Measurements from ENCODE around the gene AIF1.

AIF1 gene

DNA sequence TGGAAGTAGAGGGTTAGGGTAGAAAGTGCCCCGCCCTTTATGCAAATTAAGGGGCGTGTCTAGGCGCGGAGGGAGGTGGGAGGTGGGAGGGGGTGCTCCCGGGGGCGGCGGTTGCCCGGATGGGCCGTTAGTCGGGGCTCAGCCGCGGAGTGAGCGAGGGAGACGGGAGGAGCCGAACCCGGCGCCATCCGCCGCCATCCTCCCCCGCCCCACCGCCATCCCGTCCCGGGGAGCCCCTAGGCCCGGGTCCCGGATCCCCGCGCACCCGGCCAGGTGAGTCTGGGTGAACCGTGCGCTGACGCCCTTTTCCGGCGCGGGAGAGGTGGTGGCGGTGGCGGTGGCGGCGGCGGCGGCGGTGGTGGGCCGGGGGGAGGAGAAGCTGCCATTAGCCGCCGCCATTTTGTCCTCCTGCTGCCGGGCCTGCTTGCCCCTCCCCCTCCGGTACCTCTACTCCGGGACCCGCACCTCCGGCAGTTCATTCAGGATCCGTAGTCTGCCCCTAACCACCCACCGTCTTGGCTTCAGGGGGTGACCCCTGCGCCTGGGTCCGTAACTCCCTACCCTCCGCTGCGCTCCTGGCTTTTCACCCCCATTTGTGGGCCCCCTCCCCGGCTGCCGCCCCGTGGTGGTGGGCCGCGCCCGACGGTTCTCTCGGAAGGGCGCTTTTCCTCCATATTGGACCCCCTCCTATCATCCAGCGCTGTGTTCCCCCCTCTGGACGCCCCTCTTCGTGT lies 5.7 kb downstream of the AIF1 start, which contains the start of gene PRRC2A:
PRRC2A (plus strand) TSS at position 130 of the 734 bp plus-strand sequence. CDS start 2,075 bp downstream, outside the sequence.
- DNase-seq (ENCODE audit: low read depth): no peak

GRCh38 chr6:31621320-31621939 lies 6.4 kb downstream of the AIF1 start:
- no peak for DNase-seq (ENCODE audit: low read depth)

DNA sequence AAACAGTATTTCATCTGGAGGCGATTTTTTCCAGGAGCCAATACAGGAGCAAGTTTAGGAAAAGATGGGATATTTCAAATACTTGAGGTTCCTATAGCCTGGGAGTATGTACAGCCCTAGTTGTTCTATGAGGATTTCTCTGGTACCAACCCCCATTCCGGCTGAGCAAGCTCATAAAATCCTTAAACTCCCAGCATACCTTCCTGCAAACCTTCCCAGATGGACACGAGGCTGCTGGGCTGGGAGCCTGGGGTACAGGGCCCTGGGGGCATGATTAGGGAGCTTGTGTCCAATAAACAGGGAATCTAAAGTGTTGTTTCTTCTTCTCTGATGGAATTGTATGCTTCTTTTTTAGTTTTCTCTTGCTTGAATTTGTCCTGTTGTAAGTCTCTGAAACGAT lies 7.0 kb downstream of the AIF1 start:
- DNase-seq (ENCODE audit: low read depth): no peak

- no peak for DNase-seq (ENCODE audit: low read depth)
Observed at GRCh38 chr6:31622684-31623091, 7.7 kb downstream of the AIF1 start.

- no peak for DNase-seq (ENCODE audit: low read depth)
Observed at GRCh38 chr6:31624070-31624469, 9.0 kb downstream of the AIF1 start.

- no peak for DNase-seq (ENCODE audit: low read depth)
Observed at GRCh38 chr6:31626952-31627351, 11.9 kb downstream of the AIF1 start.

DNA sequence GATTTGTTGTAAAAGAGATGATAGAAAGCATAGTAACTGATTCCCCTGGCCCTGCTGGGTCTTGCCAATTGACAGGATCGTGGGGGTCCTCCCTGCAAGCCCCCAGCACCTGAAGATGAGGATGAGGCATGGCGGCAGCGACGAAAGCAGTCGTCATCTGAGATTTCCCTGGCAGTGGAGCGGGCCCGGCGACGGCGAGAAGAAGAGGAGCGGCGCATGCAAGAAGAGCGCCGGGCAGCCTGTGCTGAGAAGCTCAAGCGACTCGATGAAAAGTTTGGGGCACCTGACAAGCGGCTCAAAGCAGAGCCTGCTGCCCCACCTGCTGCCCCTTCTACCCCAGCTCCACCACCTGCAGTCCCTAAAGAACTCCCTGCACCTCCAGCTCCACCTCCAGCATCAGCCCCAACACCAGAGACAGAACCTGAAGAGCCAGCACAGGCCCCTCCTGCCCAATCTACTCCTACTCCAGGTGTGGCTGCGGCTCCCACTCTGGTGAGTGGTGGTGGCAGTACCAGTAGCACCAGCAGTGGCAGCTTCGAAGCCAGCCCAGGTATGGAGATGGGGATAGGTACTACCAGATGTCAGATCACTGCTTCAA lies 12.8 kb downstream of the AIF1 start:
- no peak for DNase-seq (ENCODE audit: low read depth)

DNA sequence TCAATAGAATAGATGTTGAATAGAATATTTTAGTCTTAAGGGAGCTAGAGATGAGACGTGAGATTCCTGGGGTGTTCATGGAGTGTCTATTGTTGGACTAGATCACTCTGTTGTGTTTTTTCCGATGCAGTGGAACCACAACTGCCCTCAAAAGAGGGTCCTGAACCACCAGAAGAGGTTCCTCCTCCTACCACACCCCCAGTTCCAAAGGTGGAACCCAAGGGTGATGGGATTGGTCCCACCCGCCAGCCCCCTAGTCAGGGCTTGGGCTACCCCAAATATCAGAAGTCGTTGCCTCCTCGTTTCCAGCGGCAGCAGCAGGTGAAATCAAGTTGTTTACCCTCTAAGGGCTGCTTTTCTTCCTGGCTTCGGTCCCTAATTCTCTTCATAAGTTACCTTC lies 14.0 kb downstream of the AIF1 start:
- DNase-seq (ENCODE audit: low read depth): no peak

DNA sequence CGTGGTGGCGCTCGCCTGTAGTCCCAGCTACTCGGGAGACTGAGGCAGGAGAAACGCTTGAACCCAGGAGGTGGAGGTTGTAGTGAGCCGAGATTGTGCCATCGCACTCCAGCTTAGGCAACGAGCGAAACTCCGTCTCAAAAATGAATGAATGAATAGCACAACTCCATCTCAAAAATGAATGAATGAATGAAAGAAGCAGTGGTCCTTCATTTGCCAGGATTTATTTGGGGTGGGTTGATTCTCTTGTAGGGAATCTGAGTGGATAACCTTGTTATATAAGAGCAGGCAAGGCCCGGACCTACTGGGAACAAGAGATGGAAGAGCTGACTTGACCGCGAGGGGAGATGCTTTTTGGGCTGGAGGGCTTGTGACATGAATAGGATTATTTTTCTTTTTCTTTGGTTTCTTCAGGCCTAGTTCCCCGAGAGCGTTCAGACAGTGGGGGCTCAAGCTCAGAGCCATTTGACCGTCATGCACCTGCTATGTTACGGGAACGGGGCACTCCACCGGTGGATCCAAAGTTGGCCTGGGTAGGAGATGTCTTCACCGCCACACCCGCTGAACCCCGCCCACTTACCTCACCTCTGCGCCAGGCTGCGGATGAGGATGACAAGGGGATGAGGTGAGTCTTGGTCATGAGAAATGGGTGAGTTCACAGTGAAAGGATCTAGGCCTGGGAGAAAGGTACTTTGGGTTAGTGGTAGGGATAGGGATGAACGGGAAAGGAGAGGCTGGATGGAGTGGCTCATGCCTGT lies 15.3 kb downstream of the AIF1 start:
- no peak for DNase-seq (ENCODE audit: low read depth)

DNA sequence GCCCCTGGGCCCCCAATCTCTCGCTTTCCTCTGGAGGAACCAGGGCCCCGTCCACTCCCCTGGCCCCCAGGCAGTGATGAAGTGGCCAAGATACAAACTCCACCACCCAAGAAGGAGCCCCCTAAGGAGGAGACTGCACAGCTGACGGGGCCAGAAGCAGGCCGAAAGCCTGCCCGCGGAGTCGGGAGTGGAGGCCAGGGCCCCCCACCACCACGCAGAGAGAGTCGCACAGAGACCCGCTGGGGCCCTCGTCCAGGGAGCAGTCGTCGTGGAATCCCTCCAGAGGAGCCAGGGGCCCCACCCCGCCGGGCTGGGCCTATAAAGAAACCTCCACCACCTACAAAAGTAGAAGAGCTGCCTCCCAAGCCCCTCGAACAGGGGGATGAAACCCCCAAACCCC lies 16.2 kb downstream of the AIF1 start:
- DNase-seq (ENCODE audit: low read depth): no peak

- no peak for DNase-seq (ENCODE audit: low read depth)
Observed at GRCh38 chr6:31631681-31632278, 16.7 kb downstream of the AIF1 start.

- DNase-seq (ENCODE audit: low read depth): no peak
Observed at GRCh38 chr6:31632279-31632946, 17.4 kb downstream of the AIF1 start.

DNA sequence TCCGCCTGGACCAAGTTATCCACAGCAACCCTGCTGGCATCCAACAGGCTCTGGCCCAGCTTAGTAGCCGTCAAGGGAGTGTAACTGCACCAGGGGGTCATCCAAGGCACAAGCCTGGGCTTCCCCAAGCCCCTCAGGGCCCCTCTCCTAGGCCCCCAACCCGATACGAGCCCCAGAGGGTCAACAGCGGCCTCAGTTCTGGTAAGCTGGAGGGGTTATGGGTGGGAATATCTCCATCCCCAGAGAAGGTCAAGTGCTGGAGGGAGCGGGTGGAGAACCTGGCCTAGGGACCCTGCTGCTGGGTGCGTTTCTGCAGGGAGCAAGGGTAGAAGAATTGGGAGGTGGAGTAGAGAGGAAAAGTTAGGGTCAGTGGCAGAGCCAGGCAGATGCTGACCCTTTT lies 18.4 kb downstream of the AIF1 start:
- DNase-seq (ENCODE audit: low read depth): no peak

GRCh38 chr6:31634131-31634530 lies 19.1 kb downstream of the AIF1 start:
- no peak for DNase-seq (ENCODE audit: low read depth)

DNA sequence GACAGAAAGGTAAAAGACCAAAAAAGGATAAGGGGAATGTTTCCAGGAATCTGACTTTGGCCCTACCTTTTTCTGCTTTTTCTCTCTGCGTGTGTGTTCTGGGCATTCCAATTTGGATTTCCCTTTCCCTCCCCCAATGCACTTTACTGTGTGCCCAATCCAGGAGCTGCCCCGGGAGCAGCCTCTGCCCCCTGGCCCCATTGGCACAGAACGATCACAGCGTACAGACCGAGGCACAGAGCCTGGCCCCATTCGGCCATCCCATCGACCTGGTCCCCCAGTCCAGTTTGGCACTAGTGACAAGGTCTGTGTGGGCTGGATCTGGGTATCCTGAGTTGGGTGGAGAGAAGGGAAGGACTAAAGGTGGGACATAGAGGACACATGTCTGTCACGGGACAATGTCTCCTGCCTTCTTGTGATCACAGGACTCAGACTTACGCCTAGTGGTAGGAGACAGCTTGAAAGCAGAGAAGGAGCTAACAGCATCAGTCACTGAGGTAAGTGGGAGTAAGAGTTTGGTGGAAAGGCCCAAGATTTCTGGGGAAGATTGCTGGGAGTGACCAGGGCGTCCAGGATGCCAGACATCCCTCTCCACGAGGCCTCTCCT lies 20.0 kb downstream of the AIF1 start:
- DNase-seq (ENCODE audit: low read depth): no peak

DNA sequence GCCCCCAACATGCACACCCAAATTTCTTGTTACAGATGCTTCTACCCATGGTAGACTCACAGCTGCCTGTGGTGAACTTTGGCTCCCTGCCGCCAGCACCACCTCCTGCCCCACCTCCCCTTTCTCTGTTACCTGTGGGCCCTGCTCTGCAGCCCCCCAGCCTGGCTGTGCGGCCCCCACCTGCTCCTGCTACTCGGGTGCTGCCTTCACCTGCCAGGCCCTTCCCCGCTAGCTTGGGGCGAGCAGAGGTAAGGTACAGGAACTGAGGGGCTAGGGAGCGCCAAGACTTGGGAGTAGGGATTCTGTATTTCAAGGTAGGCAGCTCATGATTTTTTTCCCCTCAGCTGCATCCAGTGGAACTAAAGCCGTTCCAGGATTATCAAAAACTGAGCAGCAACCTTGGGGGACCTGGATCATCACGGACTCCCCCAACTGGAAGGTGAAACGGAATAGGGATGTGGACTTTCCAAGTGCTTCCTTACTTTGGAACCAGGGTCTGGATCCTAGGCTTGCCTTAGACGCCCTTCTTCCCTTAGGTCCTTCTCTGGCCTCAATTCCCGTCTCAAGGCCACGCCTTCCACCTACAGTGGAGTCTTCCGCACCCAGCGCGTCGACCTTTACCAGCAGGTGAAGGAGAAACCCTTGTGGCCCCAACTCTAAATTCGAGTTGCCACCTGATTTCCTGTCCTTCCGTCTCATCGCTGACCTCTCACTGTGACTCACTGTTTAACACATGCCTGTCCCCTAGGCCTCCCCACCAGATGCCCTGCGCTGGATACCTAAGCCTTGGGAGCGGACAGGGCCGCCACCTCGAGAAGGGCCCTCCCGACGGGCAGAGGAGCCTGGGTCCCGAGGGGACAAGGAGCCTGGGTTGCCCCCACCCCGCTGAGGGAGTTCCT lies 21.9 kb downstream of the AIF1 start:
- DNase-seq (ENCODE audit: low read depth): no peak

GRCh38 chr6:31639043-31639442 lies 24.0 kb downstream of the AIF1 start:
- no peak for DNase-seq (ENCODE audit: low read depth)

DNA sequence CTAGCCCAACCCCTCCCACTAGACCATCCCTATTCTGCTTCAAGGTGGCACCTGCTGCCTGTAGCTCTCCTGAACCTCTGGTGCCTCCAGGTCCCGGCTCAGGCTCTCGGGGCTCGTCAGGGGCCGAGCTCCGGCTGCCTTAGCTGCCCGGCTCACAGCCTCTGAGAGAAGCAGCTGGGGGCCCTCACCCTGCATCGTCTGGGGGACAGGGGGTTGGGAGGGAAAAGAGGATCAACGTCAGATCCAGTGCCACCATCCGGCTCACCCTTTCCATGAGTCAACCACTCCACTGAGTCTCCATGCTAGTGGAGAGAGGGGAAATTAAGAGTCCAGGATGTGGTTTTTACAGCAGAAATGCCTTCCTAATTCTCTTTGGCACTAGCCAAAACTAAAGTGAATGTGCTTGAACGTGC lies 24.4 kb downstream of the AIF1 start:
- no peak for DNase-seq (ENCODE audit: low read depth)

DNA sequence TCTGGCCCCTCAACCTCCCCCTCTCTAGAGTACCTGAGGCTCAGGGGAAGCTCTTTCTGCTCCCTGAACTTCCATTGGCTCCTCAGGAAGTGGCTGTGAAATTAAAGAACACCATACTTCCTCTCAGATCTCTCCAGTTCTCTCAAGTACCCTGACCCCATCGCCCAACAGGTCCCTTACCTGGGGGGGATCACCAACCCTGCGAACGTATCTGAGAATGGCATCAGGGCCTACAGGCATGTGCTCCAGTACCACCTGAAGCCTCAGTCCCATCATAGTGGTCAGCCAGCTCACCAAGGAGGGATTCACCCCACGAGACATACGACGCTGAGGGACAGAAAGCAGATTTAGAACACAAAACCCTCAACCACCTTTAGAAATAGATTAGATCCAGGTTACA lies 25.6 kb downstream of the AIF1 start:
- DNase-seq (ENCODE audit: low read depth): no peak

GRCh38 chr6:31641370-31641769 lies 26.3 kb downstream of the AIF1 start:
- DNase-seq (ENCODE audit: low read depth): no peak
